Measurements from ENCODE around the gene ZNF750.

The ZNF750 gene

DNA sequence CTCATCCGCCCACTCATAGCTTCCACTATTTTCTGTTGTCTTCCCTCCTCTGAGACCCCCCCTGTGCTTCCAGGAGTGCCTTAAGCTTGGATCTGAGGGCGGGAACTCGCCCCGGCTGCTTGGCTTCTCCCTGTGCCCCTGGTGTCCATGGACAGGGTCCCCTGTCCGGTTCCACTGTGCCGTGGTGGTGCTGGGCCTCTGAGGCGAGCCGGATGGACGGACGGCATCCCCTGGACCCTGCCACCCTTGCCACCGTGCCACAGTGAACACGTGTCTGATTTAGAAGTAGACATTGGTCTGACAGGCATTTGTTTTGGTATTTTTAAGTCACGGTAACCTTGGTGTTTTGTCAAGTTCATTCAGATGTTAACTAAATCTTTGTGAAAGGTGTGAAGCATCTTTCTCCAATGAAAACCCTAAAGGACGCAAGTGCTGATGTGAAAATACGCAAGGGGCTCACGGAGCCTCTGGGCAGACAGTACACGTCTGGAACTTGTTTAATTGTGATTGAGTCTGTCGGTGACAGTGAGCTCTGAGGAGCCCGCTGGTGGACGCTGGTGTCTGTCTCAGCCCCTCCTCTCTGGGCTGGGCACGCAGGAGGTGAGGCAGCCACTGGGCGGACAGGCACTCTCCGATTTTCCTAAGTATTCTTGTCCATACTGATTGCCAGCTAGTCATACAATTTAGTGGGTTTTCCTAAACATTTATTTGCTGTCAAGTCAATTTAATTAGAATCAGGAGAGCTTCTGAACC, 26.3 kb downstream of the ZNF750 start:
- no peak for DNase-seq (ENCODE audit: low read depth)
- H3K4me3 ChIP-seq (ENCODE audit: control insufficient read depth, low read depth, low read length): no peak overlapping the region
- TF ChIP-seq, protein P1, sequence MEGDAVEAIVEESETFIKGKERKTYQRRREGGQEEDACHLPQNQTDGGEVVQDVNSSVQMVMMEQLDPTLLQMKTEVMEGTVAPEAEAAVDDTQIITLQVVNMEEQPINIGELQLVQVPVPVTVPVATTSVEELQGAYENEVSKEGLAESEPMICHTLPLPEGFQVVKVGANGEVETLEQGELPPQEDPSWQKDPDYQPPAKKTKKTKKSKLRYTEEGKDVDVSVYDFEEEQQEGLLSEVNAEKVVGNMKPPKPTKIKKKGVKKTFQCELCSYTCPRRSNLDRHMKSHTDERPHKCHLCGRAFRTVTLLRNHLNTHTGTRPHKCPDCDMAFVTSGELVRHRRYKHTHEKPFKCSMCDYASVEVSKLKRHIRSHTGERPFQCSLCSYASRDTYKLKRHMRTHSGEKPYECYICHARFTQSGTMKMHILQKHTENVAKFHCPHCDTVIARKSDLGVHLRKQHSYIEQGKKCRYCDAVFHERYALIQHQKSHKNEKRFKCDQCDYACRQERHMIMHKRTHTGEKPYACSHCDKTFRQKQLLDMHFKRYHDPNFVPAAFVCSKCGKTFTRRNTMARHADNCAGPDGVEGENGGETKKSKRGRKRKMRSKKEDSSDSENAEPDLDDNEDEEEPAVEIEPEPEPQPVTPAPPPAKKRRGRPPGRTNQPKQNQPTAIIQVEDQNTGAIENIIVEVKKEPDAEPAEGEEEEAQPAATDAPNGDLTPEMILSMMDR (IDR thresholded peaks at IDR 0.05; ENCODE audit: control insufficient read depth, insufficient read depth, low read depth, low read length, missing control alignments): no peak

DNA sequence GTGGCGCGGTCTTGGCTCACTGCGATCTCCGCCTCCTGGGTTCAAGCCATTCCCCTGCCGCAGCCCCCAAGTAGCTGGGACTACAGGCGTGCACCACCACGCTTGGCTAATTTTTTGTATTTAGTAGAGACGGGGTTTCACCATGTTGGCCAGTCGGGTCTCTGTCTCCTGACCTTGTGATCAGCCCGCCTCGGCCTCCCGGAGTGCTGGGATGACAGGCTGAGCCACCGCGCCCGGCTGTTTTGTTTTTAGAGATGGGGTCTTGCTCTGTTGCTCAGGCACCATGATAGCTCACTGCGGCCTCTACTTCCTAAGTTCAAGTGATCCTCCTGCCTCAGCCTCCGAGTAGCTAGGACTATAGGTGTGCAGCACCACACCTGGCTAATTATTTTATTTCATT, 27.2 kb downstream of the ZNF750 start:
- no peak for DNase-seq (ENCODE audit: low read depth)
- TF ChIP-seq, protein P1 (IDR thresholded peaks at IDR 0.05; ENCODE audit: control insufficient read depth, insufficient read depth, low read depth, low read length, missing control alignments): no peak
- H3K4me3 ChIP-seq (ENCODE audit: control insufficient read depth, low read depth, low read length): no peak overlapping the region

DNA sequence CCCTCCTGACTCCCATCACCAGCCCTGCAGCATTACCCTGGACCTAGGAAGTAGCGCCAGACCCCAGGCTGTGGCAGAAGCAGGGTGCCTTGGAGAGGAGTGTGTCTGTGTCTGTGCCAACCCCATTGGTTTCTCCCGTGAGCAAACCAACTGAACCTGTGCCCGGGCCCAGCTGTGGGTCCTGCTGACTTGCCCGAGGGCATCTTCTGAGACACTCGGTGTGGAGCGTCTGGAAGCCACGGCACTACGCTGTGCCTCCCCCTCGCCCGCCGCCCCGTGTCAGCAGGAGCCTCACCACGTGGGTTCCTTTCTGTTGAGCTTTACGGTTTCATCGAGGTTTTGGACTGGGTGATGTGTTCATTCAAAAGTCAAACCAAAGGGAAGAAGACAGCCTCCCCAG, 27.8 kb downstream of the ZNF750 start:
- TF ChIP-seq, protein P1 (IDR thresholded peaks at IDR 0.05; ENCODE audit: control insufficient read depth, insufficient read depth, low read depth, low read length, missing control alignments): no peak
- DNase-seq (ENCODE audit: low read depth): no peak
- H3K4me3 ChIP-seq (ENCODE audit: control insufficient read depth, low read depth, low read length): no peak overlapping the region

DNA sequence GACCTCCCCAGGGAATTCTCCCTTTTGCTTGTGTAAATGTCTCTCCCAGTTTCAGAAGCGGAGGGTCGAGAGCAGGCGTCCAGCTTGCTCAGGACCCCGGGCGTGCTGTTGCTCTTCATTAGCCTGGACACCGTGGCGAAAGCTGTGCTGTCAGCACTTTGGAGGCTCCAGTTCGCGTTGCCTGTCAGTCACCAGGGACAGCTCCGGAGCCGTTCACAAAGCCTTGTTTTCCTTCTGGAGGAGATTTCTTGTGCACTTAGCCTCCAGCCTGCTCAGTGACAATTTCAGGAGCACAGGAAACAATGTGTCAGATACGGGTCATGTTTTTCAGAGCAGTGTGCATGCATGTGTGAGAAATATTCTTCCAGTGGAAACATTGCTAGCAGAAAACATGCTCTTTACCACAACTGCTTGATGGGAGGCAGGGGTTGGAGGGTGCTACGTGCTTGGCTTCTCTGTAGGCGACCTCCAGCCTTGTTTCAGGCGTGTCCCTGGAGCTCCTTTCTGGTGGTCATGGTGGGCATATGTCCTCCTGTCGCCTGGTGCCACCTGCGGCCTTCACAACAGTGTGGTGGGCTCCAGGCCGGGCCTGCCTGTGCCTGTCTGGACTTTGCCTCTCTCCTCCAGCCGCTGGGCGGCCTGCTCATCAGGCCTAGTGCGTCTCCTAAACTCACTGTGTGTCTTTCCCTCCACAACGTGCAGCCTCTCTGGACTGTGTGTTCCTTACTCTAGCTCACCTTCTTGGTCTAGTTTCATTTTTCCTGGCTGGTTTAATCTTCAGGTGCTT, 29.0 kb downstream of the ZNF750 start:
- TF ChIP-seq, protein P1 (IDR thresholded peaks at IDR 0.05; ENCODE audit: control insufficient read depth, insufficient read depth, low read depth, low read length, missing control alignments): no peak
- H3K4me3 ChIP-seq (ENCODE audit: control insufficient read depth, low read depth, low read length): no peak overlapping the region
- DNase-seq (ENCODE audit: low read depth): no peak

DNA sequence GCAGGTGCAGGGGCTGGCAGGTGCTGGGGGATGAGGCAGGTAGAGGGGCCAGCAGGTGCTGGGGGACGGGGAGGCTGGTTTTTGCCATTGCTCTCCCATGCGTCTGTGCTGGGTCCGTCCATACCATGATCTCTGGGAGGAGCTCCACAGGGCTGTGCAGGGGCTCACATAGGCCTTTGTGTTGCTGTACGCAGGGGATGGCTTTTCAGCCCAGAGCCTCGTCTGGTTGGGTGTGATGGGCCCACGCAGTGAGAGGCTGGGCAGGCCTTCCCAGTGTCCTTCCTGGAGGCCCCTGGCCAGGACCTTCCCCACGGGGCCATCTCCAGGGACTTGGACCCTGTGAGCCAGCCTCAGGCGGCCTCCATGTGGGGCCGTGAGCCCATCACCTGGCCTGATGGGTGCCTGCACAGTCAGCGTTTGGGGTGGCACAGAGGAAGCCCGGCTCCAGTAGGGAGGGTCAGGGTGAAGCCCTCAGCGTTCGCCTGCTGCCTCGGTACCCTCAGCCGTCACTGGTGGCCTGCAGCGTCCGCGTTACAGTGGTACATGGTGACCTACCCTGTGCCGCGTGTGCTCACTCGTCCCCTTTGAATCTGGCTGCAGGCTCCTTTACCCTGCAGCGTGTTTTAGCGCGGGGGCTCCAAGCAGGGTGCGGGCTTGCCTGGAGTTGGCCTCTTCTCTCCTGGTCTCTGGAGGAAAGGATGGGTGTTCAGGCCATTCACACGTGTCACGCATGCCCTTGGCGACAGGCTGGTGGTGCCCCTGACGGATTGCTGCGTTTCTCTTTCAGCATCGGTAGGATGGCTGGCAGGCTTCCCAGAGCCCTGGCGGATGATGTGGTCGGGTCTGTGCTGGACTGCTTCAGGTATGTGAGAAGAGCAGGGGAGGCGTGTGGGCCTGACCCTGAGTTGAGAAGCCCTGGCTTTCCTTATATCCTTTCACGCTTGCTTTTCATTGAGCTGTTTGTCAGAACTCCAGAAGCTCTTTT, 30.6 kb downstream of the ZNF750 start:
- no peak overlapping the region for H3K4me3 ChIP-seq (ENCODE audit: control insufficient read depth, low read depth, low read length)
- TF ChIP-seq, protein P1 (IDR thresholded peaks at IDR 0.05; ENCODE audit: control insufficient read depth, insufficient read depth, low read depth, low read length, missing control alignments): no peak
- no peak for DNase-seq (ENCODE audit: low read depth)

DNA sequence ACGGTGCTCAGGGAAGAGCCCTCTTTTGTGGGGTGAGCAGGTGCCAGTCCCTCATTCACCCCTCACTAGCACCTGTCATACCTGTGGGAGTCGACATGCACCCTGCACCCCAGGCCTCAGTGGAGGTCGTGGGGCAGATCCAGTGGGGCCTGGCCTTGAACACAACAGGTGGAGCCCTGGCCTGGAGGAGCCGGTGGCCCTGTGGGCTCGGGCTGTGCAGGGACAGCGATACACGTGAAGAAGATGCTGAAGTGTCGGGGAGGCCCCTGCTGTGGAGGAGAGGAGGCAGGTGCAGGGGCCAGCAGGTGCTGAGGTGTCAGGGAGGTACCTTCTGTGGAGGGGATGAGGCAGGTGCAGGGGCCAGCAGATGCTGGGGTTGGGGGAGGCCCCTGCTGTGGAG, 31.8 kb downstream of the ZNF750 start:
- no peak overlapping the region for H3K4me3 ChIP-seq (ENCODE audit: control insufficient read depth, low read depth, low read length)
- DNase-seq (ENCODE audit: low read depth): no peak
- TF ChIP-seq, protein P1 (IDR thresholded peaks at IDR 0.05; ENCODE audit: control insufficient read depth, insufficient read depth, low read depth, low read length, missing control alignments): no peak

All from AG09309 (cell line).